T47D (cell line): ENCODE results near the gene MTX2.
"Not testable (repeated sequence)": the region's sequence is repeated elsewhere in the genome, so short reads cannot be mapped to it uniquely, and the experiment has no call there.

Experiments
- DNase-seq, 2 experiments: peaks; one replicate each; pipeline versions ENCODE4 v3.0.0 to v3.0.0-alpha.2; 2011 to 2012; ENCODE audit warnings: low read depth in 1 of 2, low spot score in 1 of 2
- JUND ChIP-seq: IDR thresholded peaks from 2 replicates; pipeline ENCODE4 v1.6.1; 2012; ENCODE audit warnings: low read depth
- in situ Hi-C: cut with HindIII; loops from 2 replicates; pipeline ENCODE4 v1.10.0; 2016; ENCODE audit warnings: low sequenced_read_pairs, low pct_unique_long_range_greater_than_20kb

Gene MTX2

DNA sequence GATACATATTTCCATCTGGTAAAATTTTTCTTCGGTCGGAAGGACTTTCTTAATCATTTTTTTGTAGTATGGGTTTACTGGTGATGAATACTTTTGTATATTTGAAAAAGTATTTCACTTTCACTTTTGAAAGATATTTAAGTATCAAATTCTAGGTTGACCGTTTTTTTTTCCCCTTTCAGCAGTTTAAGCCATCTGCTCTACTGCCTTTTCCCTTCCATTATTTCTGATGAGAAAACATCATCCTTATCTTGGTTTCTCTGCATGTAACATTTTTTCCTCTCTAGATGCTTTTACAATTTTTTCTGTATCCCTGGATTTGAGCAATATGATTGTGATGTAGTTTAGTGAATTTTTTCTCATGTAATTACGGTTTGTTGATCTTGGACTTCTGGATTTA, 87.0 kb downstream of the MTX2 start:
- in situ Hi-C loops, result no loop called here
- no peak for TF ChIP-seq JUND
- no peak for DNase-seq

DNA sequence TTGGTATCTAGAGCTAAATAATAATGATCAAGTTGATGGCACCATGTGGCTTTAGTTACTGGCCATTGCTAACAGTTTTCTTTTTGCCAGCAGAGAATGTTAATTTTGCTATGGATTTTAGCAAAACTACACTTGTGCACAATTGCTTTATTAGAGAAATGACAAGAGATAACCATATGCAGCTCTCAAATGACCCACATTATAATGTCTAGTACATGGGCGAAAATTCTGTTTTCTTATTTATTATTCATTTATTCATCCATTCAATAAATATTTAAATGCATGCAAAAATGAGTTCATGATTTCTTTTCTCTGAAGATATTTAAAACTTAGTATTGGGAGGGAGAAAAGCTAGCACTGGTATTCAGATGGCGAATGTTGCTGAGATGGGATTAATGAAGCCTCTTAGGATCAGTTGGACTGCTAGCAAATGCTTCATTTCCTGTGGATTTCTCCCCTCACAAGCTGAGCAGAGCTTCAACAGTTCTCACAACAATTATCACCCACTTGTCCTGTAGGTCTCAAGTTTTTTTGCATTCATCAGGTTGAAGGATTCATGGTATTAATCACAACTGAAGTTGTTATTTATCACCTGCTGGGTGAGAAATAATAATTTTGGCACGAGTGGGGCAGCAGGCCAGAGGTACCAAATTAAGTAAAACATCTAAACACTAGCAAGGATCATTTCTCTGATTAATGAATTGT, 95.2 kb downstream of the MTX2 start:
- in situ Hi-C loops, result no loop called here
- no peak for DNase-seq
- TF ChIP-seq JUND, result no peak

DNA sequence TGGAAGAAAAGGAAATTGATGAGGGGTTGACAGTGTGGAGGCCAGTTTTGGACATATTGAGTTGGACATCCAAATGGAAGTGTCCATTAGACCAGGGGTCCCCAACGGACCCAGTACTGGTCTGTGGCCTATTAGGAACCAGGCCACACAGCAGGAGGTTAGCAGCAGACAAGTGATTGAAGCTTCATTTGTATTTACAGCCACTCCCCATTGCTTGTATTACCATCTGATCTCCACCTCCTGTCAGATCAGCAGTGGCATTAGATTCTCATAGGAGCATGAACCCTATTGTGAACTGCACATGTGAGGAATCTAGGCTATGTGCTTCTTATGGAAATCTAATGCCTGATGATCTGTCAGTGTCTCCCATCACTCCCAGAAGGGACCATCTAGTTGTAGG, 99.1 kb downstream of the MTX2 start:
- TF ChIP-seq JUND, result no peak
- in situ Hi-C loops, result no loop called here
- DNase-seq, result no peak

DNA sequence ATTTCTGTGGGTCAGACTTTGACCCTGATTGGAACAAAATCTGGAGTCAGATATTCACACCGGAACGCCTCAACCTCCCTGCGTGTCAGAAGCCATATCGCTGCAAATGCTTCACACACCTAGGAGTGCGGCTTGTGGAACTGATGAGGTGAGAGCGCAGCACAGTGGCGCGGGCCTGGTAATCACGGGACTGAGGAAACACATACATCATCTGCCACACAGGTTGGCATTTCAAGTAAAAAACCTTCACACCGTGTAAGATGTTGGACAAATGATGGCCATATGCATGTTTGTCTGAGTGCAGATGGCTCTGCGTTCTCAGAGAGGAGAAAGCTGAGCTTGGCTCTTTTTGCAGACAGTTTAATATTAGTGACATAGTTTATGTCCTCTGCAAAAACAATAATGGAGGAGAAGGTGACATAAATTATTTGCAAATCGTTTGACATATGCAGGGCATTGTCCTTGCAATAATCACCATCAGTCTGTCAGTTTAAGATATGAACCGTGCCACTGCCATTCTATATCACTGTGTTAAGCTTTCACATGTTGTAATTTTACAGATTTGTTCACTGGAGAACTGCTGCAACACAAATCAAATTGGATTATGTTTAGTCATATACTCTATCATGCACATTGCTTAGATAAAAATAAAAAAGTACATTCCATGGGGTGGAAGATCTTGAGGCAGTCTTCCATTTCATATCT, 101.4 kb downstream of the MTX2 start:
- TF ChIP-seq JUND, result no peak
- in situ Hi-C loops, result no loop called here
- DNase-seq, result no peak

DNA sequence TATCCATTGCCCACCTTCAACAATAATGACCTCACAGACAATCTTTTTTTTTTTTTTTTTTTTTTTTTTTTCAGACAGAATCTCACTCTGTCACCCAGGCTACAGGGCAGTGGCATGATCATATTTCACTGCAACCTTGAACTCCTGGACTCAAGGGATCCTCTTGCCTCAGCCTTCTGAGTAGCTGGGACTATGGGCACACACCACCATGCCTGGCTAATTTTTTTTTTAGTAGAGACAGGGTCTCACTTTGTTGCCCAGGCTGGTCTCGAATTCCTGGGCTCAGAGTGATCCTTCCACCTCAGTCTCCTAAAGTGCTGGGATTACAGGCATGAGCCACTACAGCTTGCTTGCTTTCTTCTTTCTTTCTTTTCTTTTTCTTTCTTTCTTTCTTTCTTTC, 103.9 kb downstream of the MTX2 start:
- in situ Hi-C loops, DNase-seq: not testable (repeated sequence)

DNA sequence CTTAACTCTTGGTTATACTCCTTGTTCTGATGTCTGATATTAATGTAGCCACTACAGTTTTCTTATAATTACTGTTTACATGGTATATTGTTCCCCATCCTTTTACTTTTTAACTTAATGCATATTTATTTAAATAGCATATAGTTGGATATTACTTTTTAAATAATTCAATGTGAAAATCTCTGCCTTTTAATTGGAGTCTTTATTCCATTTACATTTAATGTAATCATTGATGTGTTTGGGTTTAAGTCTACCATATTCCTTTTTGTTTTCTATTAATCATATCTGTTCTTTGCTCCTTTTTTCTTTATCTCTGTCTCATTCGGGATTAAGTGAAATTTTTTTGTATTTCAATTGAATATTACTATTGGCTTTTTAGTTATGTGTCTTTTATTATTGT, 109.1 kb downstream of the MTX2 start:
- in situ Hi-C loops, result no loop called here
- TF ChIP-seq JUND, result no peak

DNA sequence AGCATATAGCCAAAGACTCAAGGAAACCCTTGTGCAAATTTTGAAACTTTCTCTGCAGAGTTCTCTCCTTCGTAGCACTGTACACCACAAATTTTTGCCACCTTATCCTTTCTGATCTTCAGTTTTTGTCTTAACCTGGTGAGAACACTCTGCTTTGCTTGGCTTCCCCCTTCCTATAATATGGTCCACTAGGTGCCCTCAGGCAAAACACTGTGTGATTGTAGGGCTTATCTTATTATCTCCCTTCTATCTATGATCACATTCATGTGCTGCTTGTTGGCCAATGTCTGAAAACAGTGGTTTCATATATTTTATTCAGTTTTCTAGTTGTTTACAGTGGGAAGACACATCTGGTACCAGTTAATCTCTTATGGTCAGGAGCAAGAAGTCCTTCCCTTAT, 111.1 kb downstream of the MTX2 start:
- in situ Hi-C loops, result no loop called here
- no peak for TF ChIP-seq JUND

More for the DNA sequence above, 109.1 kb downstream of the MTX2 start:
- DNase-seq, result no peak

DNA sequence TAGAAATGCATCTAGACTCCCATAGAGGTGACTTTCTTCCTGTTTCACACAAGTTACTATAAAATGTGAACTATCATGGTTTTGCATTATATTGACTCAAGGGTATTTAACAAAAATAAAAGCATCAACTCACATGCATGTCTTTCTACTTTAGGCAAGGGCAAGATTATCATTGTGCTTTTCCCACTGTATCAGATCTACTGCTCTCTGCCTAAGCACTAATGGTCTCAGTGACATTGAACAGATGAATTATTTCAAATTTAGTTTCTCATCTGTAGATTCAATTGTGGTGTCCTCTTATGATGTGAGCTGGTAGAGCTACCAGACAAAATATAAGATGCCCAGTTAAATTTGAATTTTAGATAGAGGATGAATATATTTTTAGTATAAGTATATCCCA, 113.9 kb downstream of the MTX2 start:
- no peak for TF ChIP-seq JUND
- in situ Hi-C loops, result no loop called here

More for the DNA sequence above, 111.1 kb downstream of the MTX2 start:
- no peak for DNase-seq

DNA sequence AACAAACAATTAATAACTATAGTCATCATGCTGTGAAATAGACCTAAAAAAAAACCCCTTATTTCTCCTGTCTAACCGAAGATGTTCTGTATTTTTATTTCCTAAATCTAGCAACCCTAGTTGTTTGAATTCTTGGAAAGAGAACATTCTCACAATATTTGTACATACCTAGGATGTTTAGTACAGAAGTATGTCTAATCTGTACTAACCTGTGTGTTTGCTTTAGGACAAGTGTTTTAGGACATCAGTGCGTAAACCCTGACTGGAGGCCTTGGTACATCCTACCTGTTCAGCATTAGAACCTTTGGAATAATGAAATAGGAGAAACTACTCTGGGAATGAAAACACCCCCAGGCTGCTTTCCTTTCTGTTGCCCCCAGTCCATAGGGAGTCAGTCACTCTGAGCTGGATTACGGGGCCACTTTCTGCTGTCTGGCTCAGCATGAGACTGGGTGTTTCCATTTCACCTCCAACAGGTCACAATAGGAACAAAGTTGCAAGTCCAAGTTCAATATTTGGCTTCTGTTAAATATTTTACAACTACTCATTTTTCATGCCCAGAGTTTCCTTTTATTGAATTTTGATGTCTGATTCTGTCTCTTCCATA, 114.7 kb downstream of the MTX2 start:
- no peak for DNase-seq
- no peak for TF ChIP-seq JUND
- in situ Hi-C loops, result no loop called here

More for the DNA sequence above, 113.9 kb downstream of the MTX2 start:
- DNase-seq, result no peak

DNA sequence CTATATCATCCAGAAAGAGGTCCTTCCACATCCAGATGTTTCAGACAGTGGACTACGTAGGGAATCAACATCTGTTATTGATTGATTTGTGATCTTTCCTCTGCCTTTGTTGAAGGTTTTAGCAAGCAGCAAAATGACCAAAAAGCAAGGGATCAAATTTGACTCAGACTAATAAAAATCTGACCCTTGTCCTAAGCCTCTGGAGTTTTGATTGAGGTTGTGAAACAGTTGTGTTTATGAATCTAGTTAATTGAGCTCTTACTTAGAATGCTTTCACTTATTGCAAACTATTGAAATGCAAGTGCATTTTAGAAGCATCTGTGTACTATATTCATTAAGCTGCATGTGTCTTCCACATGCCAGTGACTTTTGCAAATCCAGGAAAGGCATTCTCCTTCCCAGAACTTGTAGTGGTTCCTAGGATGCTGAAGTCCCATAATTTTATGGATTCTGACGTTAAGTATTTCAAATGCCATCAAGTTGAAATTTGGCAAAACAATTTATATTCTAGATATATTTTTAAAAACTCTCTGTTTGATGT, 116.0 kb downstream of the MTX2 start:
- in situ Hi-C loops, result no loop called here
- no peak for TF ChIP-seq JUND
- DNase-seq, result no peak

DNA sequence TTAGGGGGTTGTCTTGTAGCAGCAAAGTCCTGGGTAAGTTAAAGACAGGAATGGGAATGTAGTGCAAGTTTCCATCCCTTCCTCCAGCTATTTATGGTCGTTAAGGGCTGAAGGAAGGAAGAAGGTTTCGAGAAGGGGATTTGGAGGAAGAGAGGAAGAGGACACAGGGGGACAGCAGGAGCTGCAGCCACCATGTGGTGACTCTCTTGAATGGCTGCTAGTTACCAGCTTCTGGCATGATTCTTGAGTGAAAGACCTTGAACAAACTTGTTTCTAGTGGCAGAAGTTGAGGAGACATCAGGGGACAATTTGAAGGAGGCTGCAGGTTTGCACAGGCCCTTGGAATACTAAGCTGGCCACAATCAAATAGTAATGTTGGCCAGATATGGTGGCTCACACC, 116.6 kb downstream of the MTX2 start:
- TF ChIP-seq JUND, result no peak
- in situ Hi-C loops, result no loop called here
- DNase-seq, result peak in 1 of 2 experiments; percentile 16
